Measurements from ENCODE around the gene ARID4B. TPM values are rescaled to one million over a fixed set of nuclear protein-coding genes. Genes with fewer than 3 reads are reported as not detected.

The ARID4B gene
- total RNA-seq, 1 donor from 2014 or later: 68.8 TPM

DNA sequence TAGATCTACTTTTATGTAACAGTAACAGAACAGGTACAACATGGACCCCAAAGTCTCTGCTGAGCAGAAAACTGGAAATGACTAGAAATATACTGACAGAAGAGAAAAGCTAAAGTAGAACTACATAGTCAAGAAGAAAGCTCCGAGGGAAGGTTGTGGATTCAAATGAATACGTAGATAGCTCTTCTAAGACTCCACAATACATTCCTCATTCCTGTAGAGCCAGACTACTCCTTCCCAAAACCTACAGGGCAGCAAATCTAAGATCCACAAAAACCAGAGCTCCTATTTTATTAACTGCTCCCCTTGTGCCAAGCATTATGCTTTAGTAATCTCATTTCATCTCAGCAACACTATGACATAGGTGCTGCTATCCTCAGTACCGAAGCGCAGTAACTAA is 35.2 kb downstream of the ARID4B start:
- Mint-ChIP-seq H3K36me3 (ENCODE audit: insufficient read depth) (peaks cover 8% of the 10 kb centered on the region), H3K9me3 (ENCODE audit: low read depth) (peaks cover 10% of the 10 kb centered on the region), H3K27me3 (no peaks in the 10 kb centered on the region), H3K4me3 (ENCODE audit: low read depth) (no peak overlapping the region), H3K4me1 (ENCODE audit: low read depth) (peaks cover 16% of the 10 kb centered on the region), H3K27ac (peak overlapping the region; percentile 27)
- no peak for DNase-seq (ENCODE audit: low spot score, unreplicated experiment)
- TF ChIP-seq, protein P1, sequence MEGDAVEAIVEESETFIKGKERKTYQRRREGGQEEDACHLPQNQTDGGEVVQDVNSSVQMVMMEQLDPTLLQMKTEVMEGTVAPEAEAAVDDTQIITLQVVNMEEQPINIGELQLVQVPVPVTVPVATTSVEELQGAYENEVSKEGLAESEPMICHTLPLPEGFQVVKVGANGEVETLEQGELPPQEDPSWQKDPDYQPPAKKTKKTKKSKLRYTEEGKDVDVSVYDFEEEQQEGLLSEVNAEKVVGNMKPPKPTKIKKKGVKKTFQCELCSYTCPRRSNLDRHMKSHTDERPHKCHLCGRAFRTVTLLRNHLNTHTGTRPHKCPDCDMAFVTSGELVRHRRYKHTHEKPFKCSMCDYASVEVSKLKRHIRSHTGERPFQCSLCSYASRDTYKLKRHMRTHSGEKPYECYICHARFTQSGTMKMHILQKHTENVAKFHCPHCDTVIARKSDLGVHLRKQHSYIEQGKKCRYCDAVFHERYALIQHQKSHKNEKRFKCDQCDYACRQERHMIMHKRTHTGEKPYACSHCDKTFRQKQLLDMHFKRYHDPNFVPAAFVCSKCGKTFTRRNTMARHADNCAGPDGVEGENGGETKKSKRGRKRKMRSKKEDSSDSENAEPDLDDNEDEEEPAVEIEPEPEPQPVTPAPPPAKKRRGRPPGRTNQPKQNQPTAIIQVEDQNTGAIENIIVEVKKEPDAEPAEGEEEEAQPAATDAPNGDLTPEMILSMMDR (IDR thresholded peaks at IDR 0.05; ENCODE audit: unreplicated experiment): no peak

DNA sequence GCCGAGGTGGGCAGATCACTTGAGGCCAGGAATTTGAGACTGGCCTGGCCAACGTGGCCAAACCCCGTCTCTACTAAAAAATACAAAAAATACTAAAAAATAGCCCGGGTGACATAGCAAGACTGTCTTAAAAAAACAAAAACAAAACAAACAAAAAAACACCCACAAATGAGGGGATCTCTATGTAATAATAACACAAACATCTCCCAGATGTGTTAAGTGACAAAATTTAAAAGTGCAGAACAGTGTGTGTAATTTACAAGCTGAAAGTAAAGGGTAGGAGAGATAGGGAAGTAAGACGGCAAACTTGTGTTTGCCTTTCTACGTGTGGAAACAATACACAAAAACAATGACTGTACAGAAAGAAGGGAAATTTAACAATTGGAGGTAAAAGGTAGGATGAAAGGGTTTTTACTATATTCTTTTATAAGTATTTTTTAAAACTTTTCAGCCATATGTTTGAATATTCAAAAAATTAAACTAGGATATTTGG is 36.3 kb downstream of the ARID4B start:
- Mint-ChIP-seq H3K9me3 (ENCODE audit: low read depth) (peaks cover 4% of the 10 kb centered on the region), H3K4me1 (ENCODE audit: low read depth) (peaks cover 20% of the 10 kb centered on the region), H3K36me3 (ENCODE audit: insufficient read depth) (peaks cover 3% of the 10 kb centered on the region), H3K4me3 (ENCODE audit: low read depth) (no peak overlapping the region), H3K27me3 (no peaks in the 10 kb centered on the region), H3K27ac (peak overlapping the region; percentile 41)
- no peak for DNase-seq (ENCODE audit: low spot score, unreplicated experiment)
- TF ChIP-seq, protein P1 (IDR thresholded peaks at IDR 0.05; ENCODE audit: unreplicated experiment): no peak

DNA sequence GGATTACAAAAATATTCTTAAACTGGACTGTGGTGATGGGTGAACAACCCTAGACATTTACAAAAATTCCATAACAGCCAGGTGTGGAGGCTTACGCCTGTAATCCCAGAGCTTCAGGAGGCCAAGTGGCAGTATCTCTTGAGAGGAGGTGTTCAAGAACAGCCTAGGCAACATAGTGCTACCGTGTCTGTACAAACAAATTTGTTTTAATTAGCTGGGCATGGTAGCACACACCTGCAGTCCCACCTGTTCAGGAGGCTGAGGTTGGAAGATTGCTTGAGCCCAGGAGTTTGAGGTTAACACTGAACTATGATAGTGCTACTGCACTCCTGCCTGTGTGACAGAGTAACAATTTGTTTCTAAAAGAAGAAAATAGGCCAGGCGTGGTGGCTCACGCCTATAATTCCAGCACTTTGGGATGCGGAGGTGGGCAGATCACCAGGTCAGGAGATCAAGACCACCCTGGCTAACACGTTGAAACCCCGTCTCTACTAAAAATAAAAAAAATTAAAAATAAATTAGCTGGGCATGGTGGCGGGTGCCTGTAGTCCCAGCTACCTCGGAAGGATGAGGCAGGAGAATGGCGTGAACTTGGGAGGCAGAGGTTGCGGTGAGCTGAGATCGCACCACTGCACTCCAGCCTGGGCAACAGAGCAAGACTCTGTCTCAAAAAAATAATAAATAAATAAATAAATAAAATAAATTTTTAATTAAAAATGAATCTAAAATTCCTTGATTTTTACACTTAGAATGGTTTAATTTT is 37.1 kb downstream of the ARID4B start:
- peaks cover 3% of the 10 kb centered on the region for H3K9me3 Mint-ChIP-seq (ENCODE audit: low read depth)
- H3K36me3 Mint-ChIP-seq (ENCODE audit: insufficient read depth): peaks cover 4% of the 10 kb centered on the region
- no peak for DNase-seq (ENCODE audit: low spot score, unreplicated experiment)
- peaks cover 22% of the 10 kb centered on the region for H3K4me1 Mint-ChIP-seq (ENCODE audit: low read depth)
- H3K27me3 Mint-ChIP-seq: no peaks in the 10 kb centered on the region
- TF ChIP-seq, protein P1 (IDR thresholded peaks at IDR 0.05; ENCODE audit: unreplicated experiment): no peak
- H3K4me3 Mint-ChIP-seq (ENCODE audit: low read depth): no peak overlapping the region
- H3K27ac Mint-ChIP-seq: no peak overlapping the region

DNA sequence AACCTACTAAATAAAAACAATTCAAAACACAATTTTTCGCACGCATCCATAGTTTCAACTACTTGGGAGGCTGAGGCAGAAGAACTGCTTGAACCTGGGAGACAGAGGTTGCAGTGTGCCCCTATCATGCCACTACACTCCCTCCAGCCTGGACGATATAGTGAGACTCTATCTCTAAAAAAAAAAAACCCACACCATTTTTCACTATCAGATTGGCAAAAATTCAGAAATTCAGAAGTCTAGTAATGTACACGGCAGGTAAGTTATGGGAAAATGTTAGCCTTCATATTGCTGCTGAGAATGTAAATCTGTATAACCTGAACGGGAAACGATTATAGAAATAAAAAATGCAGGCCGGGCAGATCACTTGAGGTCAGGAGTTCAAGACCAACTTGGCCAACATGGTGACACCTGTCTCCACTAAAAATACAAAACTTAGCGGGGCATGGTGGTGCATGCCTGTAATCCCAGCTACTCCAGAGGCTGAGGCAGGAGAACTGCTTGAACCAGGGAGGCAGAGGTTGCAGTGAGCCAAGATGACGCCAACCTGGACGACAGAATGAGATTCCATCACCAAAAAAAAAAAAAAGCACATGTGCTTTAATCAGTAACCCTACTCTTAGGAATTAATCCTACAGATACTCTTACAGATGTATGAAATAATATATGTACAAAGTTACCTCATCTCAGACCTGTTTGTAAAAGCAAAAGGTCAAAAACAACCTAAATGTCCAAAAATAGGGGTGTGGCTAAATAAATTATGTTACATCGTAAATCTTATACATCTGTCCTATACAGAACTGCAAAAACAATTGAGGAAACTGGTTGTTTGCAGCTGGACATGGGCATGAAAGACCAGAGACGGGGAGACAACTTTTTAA is 37.9 kb downstream of the ARID4B start:
- Mint-ChIP-seq H3K9me3 (ENCODE audit: low read depth) (peaks cover 6% of the 10 kb centered on the region), H3K27ac (peak overlapping the region; percentile 85), H3K27me3 (no peaks in the 10 kb centered on the region)

More for the DNA sequence above, 37.9 kb downstream of the ARID4B start:
- TF ChIP-seq, protein P1 (IDR thresholded peaks at IDR 0.05; ENCODE audit: unreplicated experiment): no peak
- DNase-seq (ENCODE audit: low spot score, unreplicated experiment): no peak
- Mint-ChIP-seq H3K4me3 (ENCODE audit: low read depth) (no peak overlapping the region), H3K36me3 (ENCODE audit: insufficient read depth) (peaks cover 7% of the 10 kb centered on the region), H3K4me1 (ENCODE audit: low read depth) (peaks cover 19% of the 10 kb centered on the region)

Measured in progenitor cell of endocrine pancreas (in vitro differentiated cells).